B cell (primary cell): ENCODE data around the gene EML5. TPM values are rescaled to one million over a fixed set of nuclear protein-coding genes. Genes with fewer than 3 reads are reported as not detected.

Experiments
- ATAC-seq: fragments of 200-7000 bp; cut with Tn5 transposase; one replicate; pipeline ENCODE4 v1.10.0; 2021; ENCODE audit warnings: low read depth, mild to moderate bottlenecking, moderate number of reproducible peaks, moderate library complexity
- CTCF ChIA-PET: fragments of 350-600 bp; sonication (Branson Sonifier 250); formaldehyde crosslinking; loops from one replicate; lab custom pipeline; 2021; ENCODE audit warnings: antibody characterized with exemption, inconsistent platforms; lab: Charles Lee
- POLR2A ChIA-PET: fragments of 350-600 bp; sonication (Branson Sonifier 250); formaldehyde crosslinking; loops from one replicate; lab custom pipeline; 2021; ENCODE audit warnings: antibody characterized with exemption; lab: Charles Lee
- DNase-seq: peaks from one replicate; pipeline ENCODE4 v3.0.0; 2013
- H2AFZ ChIP-seq: 2 replicates; pipeline ENCODE4 v1.6.1; 2012; ENCODE audit warnings: mild to moderate bottlenecking, low read depth, low read length; ENCODE audit not compliant: insufficient read depth, poor library complexity, severe bottlenecking
- H3K27ac ChIP-seq, 2 donors: 1 replicate in 1 of 2; 2 replicates in 1 of 2; pipeline ENCODE4 v1.5.1; 2012 to 2013; ENCODE audit warnings: low read length in 2 of 2, mild to moderate bottlenecking in 2 of 2, moderate library complexity in 1 of 2
- H3K27me3 ChIP-seq, 4 experiments: fragments of 200-600 bp in 1 of 4; sonication (generic) in 1 of 4; replicated peaks in 1 of 4; 1 replicate in 2 of 4; 2 replicates in 2 of 4; pipeline versions ENCODE4 v1.6.1 to v1.7.0; 2013 to 2016; ENCODE audit warnings: low read length in 3 of 4, mild to moderate bottlenecking in 2 of 4, mixed read lengths in 1 of 4, moderate library complexity in 1 of 4; ENCODE audit not compliant: insufficient read depth in 4 of 4, control insufficient read depth in 3 of 4; ENCODE audit errors: control extremely low read depth in 1 of 4
- H3K36me3 ChIP-seq, 2 experiments: replicated peaks in 1 of 2; 1 replicate in 1 of 2; 2 replicates in 1 of 2; pipeline versions ENCODE4 v1.6.1 to v1.7.1; 2013; ENCODE audit warnings: low read length in 1 of 2; ENCODE audit not compliant: insufficient read depth in 2 of 2, control insufficient read depth in 1 of 2; ENCODE audit errors: control extremely low read depth in 1 of 2, extremely low read depth in 1 of 2
- H3K4me1 ChIP-seq, 2 donors: fragments of 200-600 bp in 1 of 2; sonication (generic) in 1 of 2; 1 replicate in 1 of 2; 2 replicates in 1 of 2; pipeline versions ENCODE4 v1.5.1 to v1.6.1; 2013 to 2017; ENCODE audit warnings: low read length in 2 of 2; ENCODE audit not compliant: control insufficient read depth in 2 of 2, insufficient read depth in 2 of 2
- H3K4me2 ChIP-seq: replicated peaks from 2 replicates; pipeline ENCODE3; 2012; ENCODE audit warnings: mild to moderate bottlenecking, low read depth, low read length; ENCODE audit not compliant: poor library complexity, severe bottlenecking
- H3K4me3 ChIP-seq, 5 experiments: fragments of 200-600 bp in 1 of 5; sonication (generic) in 1 of 5; 1 replicate in 3 of 5; 2 replicates in 2 of 5; pipeline versions ENCODE4 v1.5.1 to v1.7.0; 2011 to 2016; ENCODE audit warnings: low read length in 4 of 5, mild to moderate bottlenecking in 4 of 5, low read depth in 2 of 5, control low read depth in 1 of 5, moderate library complexity in 1 of 5; ENCODE audit not compliant: insufficient read depth in 1 of 5; ENCODE audit errors: control extremely low read depth in 1 of 5, extremely low read depth in 1 of 5
- H3K79me2 ChIP-seq: fragments of 200-600 bp; sonication (generic); one replicate; pipeline ENCODE4 v1.6.0; 2016; ENCODE audit warnings: low read length; ENCODE audit not compliant: control insufficient read depth, insufficient read depth
- H3K9ac ChIP-seq: fragments of 200-600 bp; sonication (generic); 2 replicates; pipeline ENCODE4 v1.6.1; 2017; ENCODE audit warnings: mild to moderate bottlenecking, low read length, moderate library complexity
- H3K9me3 ChIP-seq, 3 donors: one replicate each; pipeline versions ENCODE4 v1.6.1 to v1.7.1; 2013; ENCODE audit warnings: low read length in 2 of 3; ENCODE audit not compliant: control insufficient read depth in 2 of 3, insufficient read depth in 1 of 3; ENCODE audit errors: control extremely low read depth in 1 of 3
- H4K20me1 ChIP-seq: 2 replicates; pipeline ENCODE4 v1.6.0; 2012; ENCODE audit warnings: mild to moderate bottlenecking, low read length; ENCODE audit not compliant: insufficient read depth, control insufficient read depth, poor library complexity, severe bottlenecking
- H3K27ac Mint-ChIP-seq: one replicate; pipeline ENCODE4 v1.8.0; 2021; ENCODE audit warnings: mixed read lengths
- H3K27me3 Mint-ChIP-seq: one replicate; pipeline ENCODE4 v1.8.0; 2021; ENCODE audit warnings: mixed read lengths
- H3K4me1 Mint-ChIP-seq: one replicate; pipeline ENCODE4 v1.8.0; 2021; ENCODE audit warnings: mixed read lengths
- H3K4me3 Mint-ChIP-seq: one replicate; pipeline ENCODE4 v1.8.0; 2021; ENCODE audit warnings: mixed read lengths
- H3K9me3 Mint-ChIP-seq: one replicate; pipeline ENCODE4 v1.8.0; 2022; ENCODE audit warnings: mixed read lengths; ENCODE audit not compliant: insufficient read depth
- CTCF ChIP-seq: fragments of 200-600 bp; IDR thresholded peaks from one replicate; pipeline ENCODE4 v1.8.0; 2022; ENCODE audit warnings: antibody characterized with exemption, mild to moderate bottlenecking
- EZH2 ChIP-seq: IDR thresholded peaks from 2 replicates; pipeline ENCODE4 v1.6.1; 2012; ENCODE audit warnings: borderline replicate concordance, low read depth, mild to moderate bottlenecking, moderate library complexity, low read length; ENCODE audit not compliant: insufficient read depth, poor library complexity, severe bottlenecking
- WGBS: methylation state at CpG from one replicate; pipeline ENCODE4 v1.1.5; 2013; ENCODE audit warnings: missing lambda C conversion rate; ENCODE audit not compliant: insufficient coverage; 5-methylcytosine and 5-hydroxymethylcytosine counted together
- intact Hi-C: fragments of 100-400 bp; cut with micrococcal nuclease; formaldehyde crosslinking; loops from one replicate; pipeline ENCODE4 v1.10.0; 2022
- polyA plus RNA-seq: library from polyadenylated mRNA; depleted of rRNA; stranded (reverse); fragments of >200 nt; gene quantifications from 2 replicates; pipeline ENCODE4 v1.2.3, GENCODE V29; 2012
- total RNA-seq, 2 donors: library from RNA; stranded (reverse); fragments of 120-200 nt in 1 of 2; gene quantifications; 1 replicate in 1 of 2; 2 replicates in 1 of 2; pipeline versions ENCODE4 v1.2.3 to v1.2.4, GENCODE V29; 2013 to 2022

EML5 gene
- total and polyA plus RNA-seq, 2 donors (not counting 1 experiment from before 2014, with no cell fraction given): 1.7 to 6.9 TPM

- H3K9me3 Mint-ChIP-seq: no peaks in the 10 kb centered on the region
- Histone ChIP-seq H3K9me3 (no peaks in the 10 kb centered on the region), H3K4me2 (no peak overlapping the region), H3K79me2 (no peaks in the 10 kb centered on the region), H4K20me1 (no peaks in the 10 kb centered on the region), H3K27me3 (no peaks in the 10 kb centered on the region), H3K4me3 (no peak overlapping the region), H3K4me1 (no peaks in the 10 kb centered on the region), H2AFZ (no peak overlapping the region), H3K36me3 (peaks cover 0 to 25% of the 10 kb centered on the region in 2 experiments), H3K9ac (no peak overlapping the region), H3K27ac (no peak overlapping the region)
- TF ChIP-seq EZH2 (no peak), CTCF (no peak)
- no peak overlapping the region for H3K27ac Mint-ChIP-seq
- no peaks in the 10 kb centered on the region for H3K27me3 Mint-ChIP-seq
- ChIA-PET CTCF (no interaction called here), POLR2A (no interaction called here)
- peaks cover 5% of the 10 kb centered on the region for H3K4me1 Mint-ChIP-seq
- intact Hi-C loops: no loop called here
- ATAC-seq (no peak), DNase-seq (no peak)
- WGBS: 75% methylated on average over 1 of the region's 1 CpG
- H3K4me3 Mint-ChIP-seq: no peak overlapping the region
Measured at GRCh38 chr14:88592031-88592430, 200.7 kb downstream of the EML5 start.

- ChIA-PET POLR2A (no interaction called here), CTCF (interaction anchor here (1.1 kb wide), 1 partner anchor 97 kb away, joined by 3 read pairs; no protein-coding TSS in a partner anchor)
- Mint-ChIP-seq H3K4me1 (peaks cover 2% of the 10 kb centered on the region), H3K27ac (no peak overlapping the region), H3K27me3 (no peaks in the 10 kb centered on the region), H3K9me3 (no peaks in the 10 kb centered on the region), H3K4me3 (no peak overlapping the region)
- H3K27me3 ChIP-seq: no peaks in the 10 kb centered on the region
- intact Hi-C loops: no loop called here
- no peak overlapping the region for H2AFZ ChIP-seq
- H3K9ac ChIP-seq: no peak overlapping the region
- no peaks in the 10 kb centered on the region for H3K79me2 ChIP-seq
- TF ChIP-seq CTCF: no peak
- no peak for TF ChIP-seq EZH2
- no peaks in the 10 kb centered on the region for H4K20me1 ChIP-seq
- no peaks in the 10 kb centered on the region for H3K9me3 ChIP-seq
- H3K4me3 ChIP-seq: no peak overlapping the region
- no peaks in the 10 kb centered on the region for H3K4me1 ChIP-seq
- 95% methylated on average over 4 of the region's 4 CpGs for WGBS
- peaks cover 0 to 22% of the 10 kb centered on the region in 2 experiments for H3K36me3 ChIP-seq
- no peak for DNase-seq
- H3K4me2 ChIP-seq: no peak overlapping the region
- H3K27ac ChIP-seq: no peak overlapping the region
- no peak for ATAC-seq
Measured at GRCh38 chr14:88590173-88590572, 202.6 kb downstream of the EML5 start.
